Parietal lobe (tissue), 1 donor: ENCODE data around the gene ACVRL1. TPM values are rescaled to one million over a fixed set of nuclear protein-coding genes. Genes with fewer than 3 reads are reported as not detected.

Source experiments
- total RNA-seq: library from RNA; depleted of rRNA; stranded (reverse); fragments of >200 nt; gene quantifications from one replicate; pipeline ENCODE4 v1.2.3, GENCODE V29; 2014

Gene ACVRL1
- 6.6 TPM for total RNA-seq

DNA sequence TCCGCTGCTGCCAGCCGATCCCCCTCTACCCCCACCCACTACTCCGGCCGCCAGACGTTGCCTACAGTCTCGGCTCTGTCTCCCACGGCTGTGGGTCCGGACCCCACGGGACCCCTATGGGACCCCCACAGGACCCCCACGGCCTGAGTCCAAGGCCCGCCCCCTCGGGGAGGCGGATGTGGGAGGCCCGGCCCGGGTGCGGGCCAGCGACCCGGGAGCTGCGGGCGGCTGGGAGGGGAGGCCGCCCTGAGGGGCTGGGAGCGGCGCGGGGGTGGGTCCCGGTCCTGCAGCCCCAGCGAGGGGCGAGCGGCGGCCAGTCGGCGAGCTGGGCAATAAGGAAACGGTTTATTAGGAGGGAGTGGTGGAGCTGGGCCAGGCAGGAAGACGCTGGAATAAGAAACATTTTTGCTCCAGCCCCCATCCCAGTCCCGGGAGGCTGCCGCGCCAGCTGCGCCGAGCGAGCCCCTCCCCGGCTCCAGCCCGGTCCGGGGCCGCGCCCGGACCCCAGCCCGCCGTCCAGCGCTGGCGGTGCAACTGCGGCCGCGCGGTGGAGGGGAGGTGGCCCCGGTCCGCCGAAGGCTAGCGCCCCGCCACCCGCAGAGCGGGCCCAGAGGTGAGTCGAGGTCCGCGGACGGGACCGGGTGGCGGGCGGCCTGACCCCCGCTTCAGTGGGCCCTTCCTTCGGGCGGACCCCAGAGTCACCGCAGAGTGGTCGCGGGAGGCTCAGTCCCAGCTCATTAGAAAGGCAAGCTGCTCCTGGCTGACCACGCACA, at the start of gene ACVRL1:
ACVRL1 (plus strand) TSS at position 422 of the 773 bp plus-strand sequence. CDS start 4,971 bp downstream, outside the sequence.

DNA sequence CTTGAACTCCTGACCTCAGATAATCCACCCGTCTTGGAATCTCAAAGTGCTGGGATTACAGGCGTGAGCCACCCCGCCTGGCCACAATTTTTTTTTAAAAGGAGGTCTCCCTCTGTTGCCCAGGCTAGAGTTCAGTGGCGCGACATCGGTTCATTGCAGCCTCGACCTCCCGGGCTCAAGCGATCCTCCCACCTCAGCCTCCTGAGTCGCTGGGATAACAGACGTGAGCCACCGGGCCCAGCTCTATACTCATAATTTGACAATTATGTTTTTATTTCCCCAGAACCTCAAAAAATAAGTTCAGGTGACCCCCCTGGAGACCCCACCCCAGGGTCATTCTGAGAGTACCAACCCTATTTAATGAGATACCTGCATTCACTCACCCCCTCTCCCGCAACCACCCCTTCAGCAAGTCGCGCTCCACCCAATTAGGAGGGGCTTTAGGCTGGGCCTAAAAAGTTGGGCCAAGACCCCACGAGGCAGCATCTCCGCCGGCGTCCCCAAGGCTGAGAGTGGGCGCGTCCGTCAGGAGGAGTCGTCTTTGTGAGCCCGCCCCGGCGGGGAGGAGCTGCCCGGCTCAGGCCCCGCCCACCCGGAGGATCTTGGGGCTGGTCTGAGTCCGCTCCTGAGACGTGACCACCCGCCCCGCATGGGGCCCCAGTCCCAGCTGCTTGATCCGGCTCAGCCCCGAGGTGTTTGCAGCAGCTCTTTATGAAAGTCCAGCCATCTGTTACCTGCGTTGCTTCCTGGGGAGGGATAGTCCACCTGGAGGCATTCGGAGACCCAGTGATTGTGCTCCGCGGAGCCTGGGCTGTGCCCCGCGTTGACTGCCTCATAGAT, 19.6 kb upstream of the ACVRL1 start, which contains the start of gene ANKRD33:
ANKRD33 (plus strand) TSS at position 628 of the 840 bp plus-strand sequence; CDS start at position 712, 84 bp downstream.

DNA sequence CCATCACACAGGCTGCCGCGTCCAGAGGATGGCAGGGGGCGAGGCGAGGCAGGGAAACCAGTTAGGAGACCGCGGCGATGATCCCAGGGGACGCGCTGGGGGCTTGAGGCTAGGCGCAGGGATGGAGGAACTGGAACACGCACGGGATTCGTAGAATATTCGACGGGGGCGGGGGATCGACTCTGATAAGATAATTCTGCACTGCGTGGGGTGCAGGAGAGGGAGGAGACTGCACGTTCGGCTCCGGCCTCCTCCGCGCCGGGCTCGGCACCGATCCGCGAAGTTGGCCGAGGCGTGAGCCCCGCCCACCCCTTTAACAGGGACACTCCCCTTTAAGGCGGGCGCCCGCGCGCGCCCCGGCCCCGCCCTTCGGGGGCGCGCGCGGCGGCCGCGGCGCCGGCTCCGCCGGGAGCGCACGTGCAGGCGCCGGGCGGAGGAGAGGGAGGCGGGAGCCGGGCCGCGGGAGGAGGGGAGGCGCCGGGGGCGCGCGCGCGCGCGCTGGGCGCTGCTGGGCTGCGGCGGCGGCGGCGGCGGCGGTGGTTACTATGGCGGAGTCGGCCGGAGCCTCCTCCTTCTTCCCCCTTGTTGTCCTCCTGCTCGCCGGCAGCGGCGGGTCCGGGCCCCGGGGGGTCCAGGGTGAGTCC, 44.0 kb downstream of the ACVRL1 start, which contains the start of gene ACVR1B:
ACVR1B (plus strand) TSS at position 501 of the 644 bp plus-strand sequence; CDS start at position 546, 45 bp downstream.

Other genes with a start within 250 kb of the ACVRL1 start
- gene FIGNL2, start 58.8 kb upstream of the ACVRL1 start, total RNA-seq, result 0.63 TPM
- not detected for gene ANKRD33, start 19.4 kb upstream of the ACVRL1 start, total RNA-seq
- gene ACVR1B, start 44.2 kb downstream of the ACVRL1 start, total RNA-seq, result 50.1 TPM
- gene TAMALIN, start 99.4 kb downstream of the ACVRL1 start, total RNA-seq, result 3.4 TPM
- 8.5 TPM for gene NR4A1, start 143.9 kb downstream of the ACVRL1 start, total RNA-seq
- gene ATG101, start 162.5 kb downstream of the ACVRL1 start, total RNA-seq, result 22.2 TPM
- not detected for gene SMIM41, start 172.2 kb downstream of the ACVRL1 start, total RNA-seq